ENCODE results near the gene NAGS. TPM values are rescaled to one million over a fixed set of nuclear protein-coding genes. Genes with fewer than 3 reads are reported as not detected.
"Not testable (repeated sequence)": the region's sequence is repeated elsewhere in the genome, so short reads cannot be mapped to it uniquely, and the experiment has no call there.

NAGS gene
- total and polyA plus RNA-seq, 10 of the 15 experiments (the other 5 are each of a cell fraction or from before 2014, with no cell fraction given) = 0.11 to 1.6 (median 0.64) TPM; not detected in 1

- RAD21 ChIA-PET (ENCODE audit: unreplicated experiment); H2AFZ ChIP-seq (ENCODE audit: control insufficient read depth, low read depth, low read length); BruUV-seq (replicated peaks); ATAC-seq; H3K4me3 ChIP-seq; H3K4me1 ChIP-seq (ENCODE audit: control insufficient read depth, insufficient read depth, low read length); H4K20me1 ChIP-seq (ENCODE audit: control insufficient read depth, insufficient read depth); DNase-seq (ENCODE audit: low read depth, low spot score); H3K79me2 ChIP-seq (ENCODE audit: control insufficient read depth, insufficient read depth, low read length); POLR2A ChIA-PET; FAIRE-seq; H3K27me3 ChIP-seq (replicated peaks in 1 of 2; ENCODE audit: control insufficient read depth in 2 of 2, insufficient read depth in 2 of 2, low read length in 1 of 2); in situ Hi-C loops (cut with MboI); H3K9me3 ChIP-seq (replicated peaks; ENCODE audit: control insufficient read depth, insufficient read depth, low read length); H3K4me2 ChIP-seq (ENCODE audit: control insufficient read depth, insufficient read depth); H3K36me3 ChIP-seq (ENCODE audit: control insufficient read depth in 2 of 2, insufficient read depth in 2 of 2, low read length in 1 of 2); intact Hi-C loops (cut with micrococcal nuclease; ENCODE audit: unreplicated experiment); H3K27ac ChIP-seq (ENCODE audit: control insufficient read depth, insufficient read depth); H3K9ac ChIP-seq (ENCODE audit: control insufficient read depth, insufficient read depth, low read length): not testable (repeated sequence)
- ChIA-PET CTCF (interaction anchor here (2.1 kb wide), 1 partner anchor 28 kb away, joined by 7 read pairs; no protein-coding TSS in a partner anchor), SMC1A (ENCODE audit: uncharacterized antibody, unreplicated experiment) (interaction anchor here (1.1 kb wide), 1 partner anchor 11 kb away, joined by 3 read pairs; no protein-coding TSS in a partner anchor)
- 42% methylated on average over 2 of the region's 2 CpGs for WGBS (ENCODE audit: insufficient coverage, insufficient replicate concordance, low lambda C conversion rate, missing lambda C conversion rate)
Observed at GRCh38 chr17:43971436-43971835, 33.0 kb upstream of the NAGS start.

- H2AFZ ChIP-seq (ENCODE audit: control insufficient read depth, low read depth, low read length); FAIRE-seq; intact Hi-C loops (cut with micrococcal nuclease; ENCODE audit: unreplicated experiment); POLR2A ChIA-PET; H3K9ac ChIP-seq (ENCODE audit: control insufficient read depth, insufficient read depth, low read length); RAD21 ChIA-PET (ENCODE audit: unreplicated experiment); H3K4me1 ChIP-seq (ENCODE audit: control insufficient read depth, insufficient read depth, low read length); H3K36me3 ChIP-seq (ENCODE audit: control insufficient read depth in 2 of 2, insufficient read depth in 2 of 2, low read length in 1 of 2); H3K27ac ChIP-seq (ENCODE audit: control insufficient read depth, insufficient read depth); ATAC-seq; H3K27me3 ChIP-seq (replicated peaks in 1 of 2; ENCODE audit: control insufficient read depth in 2 of 2, insufficient read depth in 2 of 2, low read length in 1 of 2); BruUV-seq (replicated peaks); in situ Hi-C loops (cut with MboI); H4K20me1 ChIP-seq (ENCODE audit: control insufficient read depth, insufficient read depth); H3K9me3 ChIP-seq (replicated peaks; ENCODE audit: control insufficient read depth, insufficient read depth, low read length); H3K4me3 ChIP-seq; H3K4me2 ChIP-seq (ENCODE audit: control insufficient read depth, insufficient read depth); DNase-seq (ENCODE audit: low read depth, low spot score); H3K79me2 ChIP-seq (ENCODE audit: control insufficient read depth, insufficient read depth, low read length): not testable (repeated sequence)
- SMC1A ChIA-PET (ENCODE audit: uncharacterized antibody, unreplicated experiment) = interaction anchor here (1.1 kb wide), 1 partner anchor 10 kb away, joined by 3 read pairs; no protein-coding TSS in a partner anchor
- CTCF ChIA-PET = interaction anchor here (0.6 to 2.1 kb wide), 2 partner anchors 21 to 29 kb away, joined by 3 to 7 read pairs; no protein-coding TSS in a partner anchor
- 59% methylated on average over 22 of the region's 22 CpGs for WGBS (ENCODE audit: insufficient coverage, insufficient replicate concordance, low lambda C conversion rate, missing lambda C conversion rate)
Observed at GRCh38 chr17:43972444-43973212, 31.8 kb upstream of the NAGS start.

All from GM12878 (cell line).